AG04450 (cell line): Measurements from ENCODE around the gene PTS. TPM values are rescaled to one million over a fixed set of nuclear protein-coding genes. Genes with fewer than 3 reads are reported as not detected.

ENCODE experiments used
- CTCF ChIA-PET: fragments of 300-600, 350-600 bp; formaldehyde crosslinking; extraction: SDS; loops from one replicate; lab custom pipeline; 2022; ENCODE audit warnings: antibody characterized with exemption, inconsistent platforms; lab: Charles Lee
- POLR2A ChIA-PET: fragments of 350-600 bp; formaldehyde crosslinking; extraction: SDS; loops from one replicate; lab custom pipeline; 2021; ENCODE audit warnings: antibody characterized with exemption, inconsistent platforms; lab: Yijun Ruan, JAX
- DNase-seq: peaks from one replicate; pipeline ENCODE4 v3.0.0-alpha.2; 2011; ENCODE audit warnings: low read depth, low spot score
- H3K27ac ChIP-seq: one replicate; pipeline ENCODE4 v1.5.1; 2012; ENCODE audit warnings: low read depth, low read length, control low read depth
- H3K27me3 ChIP-seq: one replicate; pipeline ENCODE4 v1.6.0; 2012; ENCODE audit warnings: low read length; ENCODE audit not compliant: control insufficient read depth, insufficient read depth
- H3K4me3 ChIP-seq: 2 replicates; pipeline ENCODE4 v1.5.1; 2011; ENCODE audit warnings: mild to moderate bottlenecking, low read depth, low read length, control low read depth
- H3K9me3 ChIP-seq: 2 replicates; pipeline ENCODE4 v1.5.1; 2012; ENCODE audit warnings: low read length; ENCODE audit not compliant: control insufficient read depth, insufficient read depth
- CTCF ChIP-seq: IDR thresholded peaks from 2 replicates; pipeline ENCODE4 v1.5.1; 2011; ENCODE audit warnings: low read depth, low read length, control low read depth, inconsistent platforms
- polyA plus RNA-seq: library from polyadenylated mRNA; depleted of rRNA; stranded (reverse); fragments of >200 nt; gene quantifications from 2 replicates; pipeline ENCODE4 v1.2.3, GENCODE V29; 2011

PTS gene
- polyA plus RNA-seq, 1 experiment = 55.9 TPM

- ChIA-PET POLR2A (no interaction called here), CTCF (interaction anchor here (1.5 kb wide), 2 partner anchors 19 to 41 kb away, joined by 4 read pairs; no protein-coding TSS in a partner anchor)
- Histone ChIP-seq H3K27me3 (no peaks in the 10 kb centered on the region), H3K4me3 (no peak within 1 kb of the TSS), H3K9me3 (no peaks in the 10 kb centered on the region), H3K27ac (no peak within 1 kb of the TSS)
- no peak for TF ChIP-seq CTCF
- DNase-seq = no peak
Observed at GRCh38 chr11:112260490-112260889, 34.3 kb downstream of the PTS start, which contains the start of gene PLET1. Gene PLET1, minus strand, starts transcription at chr11:112260860. Its CDS starts 271 bp downstream, at chr11:112260589.

GRCh38 chr11:112265659-112266409 is 39.6 kb downstream of the PTS start:
- POLR2A ChIA-PET = no interaction called here

GRCh38 chr11:112266410-112266778 is 40.2 kb downstream of the PTS start:
- H3K9me3 ChIP-seq = no peaks in the 10 kb centered on the region
- no peak overlapping the region for H3K27ac ChIP-seq
- H3K27me3 ChIP-seq = peaks cover 2% of the 10 kb centered on the region
- no peak overlapping the region for H3K4me3 ChIP-seq
- ChIA-PET CTCF (interaction anchor here (3.3 to 7.4 kb wide), 2 partner anchors 15 to 47 kb away, joined by 14 to 79 read pairs; no protein-coding TSS in a partner anchor), POLR2A (no interaction called here)
- no peak for TF ChIP-seq CTCF
- DNase-seq = no peak

More at GRCh38 chr11:112265659-112266409, 39.6 kb downstream of the PTS start:
- H3K9me3 ChIP-seq = no peaks in the 10 kb centered on the region
- H3K27me3 ChIP-seq = peaks cover under 1% of the 10 kb centered on the region
- no peak for TF ChIP-seq CTCF
- H3K27ac ChIP-seq = no peak overlapping the region
- no peak for DNase-seq
- H3K4me3 ChIP-seq = no peak overlapping the region
- CTCF ChIA-PET = interaction anchor here (3.3 to 7.4 kb wide), 2 partner anchors 15 to 47 kb away, joined by 14 to 79 read pairs; no protein-coding TSS in a partner anchor

- ChIA-PET CTCF (interaction anchor here (3.3 to 7.4 kb wide), 2 partner anchors 14 to 48 kb away, joined by 14 to 79 read pairs; no protein-coding TSS in a partner anchor), POLR2A (interaction anchor here (0.7 kb wide), 1 partner anchor 29 kb away, joined by 3 read pairs; no protein-coding TSS in a partner anchor)
- Histone ChIP-seq H3K27ac (no peak overlapping the region), H3K27me3 (peaks cover 2% of the 10 kb centered on the region), H3K9me3 (no peaks in the 10 kb centered on the region), H3K4me3 (no peak overlapping the region)
- TF ChIP-seq CTCF = no peak
- DNase-seq = no peak
Observed at GRCh38 chr11:112267188-112267591, 41.0 kb downstream of the PTS start.

GRCh38 chr11:112268406-112268805 is 42.2 kb downstream of the PTS start:
- no peak for DNase-seq
- no peak overlapping the region for H3K27ac ChIP-seq
- TF ChIP-seq CTCF = no peak
- ChIA-PET CTCF (interaction anchor here (1.2 to 7.4 kb wide), 3 partner anchors 13 to 1021 kb away, joined by 4 to 79 read pairs (median 4); no protein-coding TSS in a partner anchor), POLR2A (no interaction called here)
- H3K27me3 ChIP-seq = peaks cover 5% of the 10 kb centered on the region
- no peaks in the 10 kb centered on the region for H3K9me3 ChIP-seq
- H3K4me3 ChIP-seq = no peak overlapping the region
